GM23338 (cell line): ENCODE data around the gene WT1.

Experiments
- CREB1 ChIP-seq: fragments of 250-450 bp; sonication (Bioruptor Pico); IDR thresholded peaks from 2 replicates; pipeline ENCODE4 v1.5.0; 2020; ENCODE audit warnings: low read depth, mild to moderate bottlenecking, moderate library complexity
- CTCF ChIP-seq, 2 experiments: fragments of 200-600 bp in 1 of 2; sonication (generic) in 1 of 2; conservative IDR thresholded peaks; 2 replicates each; pipeline versions ENCODE4 v1.5.1 to v1.6.1; 2016 to 2017; ENCODE audit warnings: antibody characterized with exemption in 2 of 2, low read depth in 2 of 2, mild to moderate bottlenecking in 2 of 2, moderate library complexity in 1 of 2

- TF ChIP-seq CTCF (conservative IDR thresholded peaks at IDR 0.05; ENCODE audit: low read depth in 2 of 2), result peak in 1 of 2 experiments; percentile 46; a peak in 3 of 4 replicates
- TF ChIP-seq CREB1, result 0 out of 2 replicates have a peak, but pooled peaks have one; percentile 39
Observed at GRCh38 chr11:32434356-32435151, 785 bp downstream of the WT1 start.
